Endothelial cell of umbilical vein (primary cell): ENCODE results near the gene LCN9. TPM values are rescaled to one million over a fixed set of nuclear protein-coding genes. Genes with fewer than 3 reads are reported as not detected.

ENCODE experiments used
- BruUV-seq: library from RNA; stranded (reverse); fragments of 400-500 nt; replicated peaks from 2 replicates; lab custom pipeline; 2021; lab: Mats Ljungman, UMichigan
- CTCF ChIA-PET: fragments of 300-600, 350-600 bp; sonication (Branson Sonifier 250); formaldehyde crosslinking; loops from one replicate; lab custom pipeline; 2021; ENCODE audit warnings: antibody characterized with exemption, inconsistent platforms; lab: Charles Lee
- POLR2A ChIA-PET: fragments of 300-600, 350-600 bp; sonication (Branson Sonifier 250); formaldehyde crosslinking; loops from one replicate; lab custom pipeline; 2021; ENCODE audit warnings: antibody characterized with exemption, inconsistent platforms; lab: Charles Lee
- DNase-seq: peaks from one replicate; pipeline ENCODE4 v3.0.0-alpha.2; 2011; ENCODE audit warnings: low read depth, low spot score
- FAIRE-seq: peaks from 2 replicates; lab custom pipeline; 2011; peaks lifted over from hg19 to GRCh38; lab: Jason Lieb, UNC
- H2AFZ ChIP-seq: 2 replicates; pipeline ENCODE4 v1.6.0; 2012; ENCODE audit warnings: low read depth, low read length, control low read depth, inconsistent platforms
- H3K27ac ChIP-seq: 2 replicates; pipeline ENCODE4 v1.5.1; 2011; ENCODE audit warnings: low read depth, mild to moderate bottlenecking, control low read depth, low read length, moderate library complexity; ENCODE audit not compliant: insufficient read depth
- H3K27me3 ChIP-seq, 2 experiments: 2 replicates each; pipeline versions ENCODE4 v1.6.0 to v1.6.1; 2011; ENCODE audit warnings: low read length in 2 of 2, mixed read lengths in 1 of 2; ENCODE audit not compliant: control insufficient read depth in 2 of 2, insufficient read depth in 2 of 2
- H3K36me3 ChIP-seq, 2 experiments: 2 replicates in 1 of 2; 3 replicates in 1 of 2; pipeline ENCODE4 v1.5.1; 2011; ENCODE audit warnings: low read length in 2 of 2, mild to moderate bottlenecking in 1 of 2, moderate library complexity in 1 of 2; ENCODE audit not compliant: control insufficient read depth in 2 of 2, insufficient read depth in 2 of 2; ENCODE audit errors: extremely low read depth in 1 of 2
- H3K4me1 ChIP-seq: 3 replicates; pipeline ENCODE4 v1.5.1; 2011; ENCODE audit warnings: mild to moderate bottlenecking, low read length; ENCODE audit not compliant: control insufficient read depth, insufficient read depth; ENCODE audit errors: extremely low read depth
- H3K4me2 ChIP-seq: 2 replicates; pipeline ENCODE4 v1.6.1; 2011; ENCODE audit warnings: low read length, control low read depth, mixed read lengths; ENCODE audit not compliant: insufficient read depth
- H3K4me3 ChIP-seq, 3 experiments: fragments of 200-600 bp in 1 of 3; sonication (generic), shearing (Covaris generic) in 1 of 3; replicated peaks in 1 of 3; 2 replicates each; pipeline ENCODE4 v1.5.1; 2011 to 2016; ENCODE audit warnings: control low read depth in 3 of 3, low read length in 3 of 3, mild to moderate bottlenecking in 2 of 3, inconsistent platforms in 1 of 3, low read depth in 1 of 3, moderate library complexity in 1 of 3; ENCODE audit not compliant: insufficient read depth in 1 of 3
- H3K79me2 ChIP-seq: 2 replicates; pipeline ENCODE4 v1.6.0; 2012; ENCODE audit warnings: low read length, inconsistent platforms; ENCODE audit not compliant: control insufficient read depth, insufficient read depth
- H3K9ac ChIP-seq: replicated peaks from 2 replicates; pipeline ENCODE3; 2011; ENCODE audit warnings: low read length, control low read depth; ENCODE audit not compliant: insufficient read depth; ENCODE audit errors: extremely low read depth
- H3K9me1 ChIP-seq: replicated peaks from 3 replicates; pipeline ENCODE4 v1.6.0; 2011; ENCODE audit warnings: mild to moderate bottlenecking, low read length; ENCODE audit not compliant: control insufficient read depth, insufficient read depth; ENCODE audit errors: extremely low read depth
- H3K9me3 ChIP-seq: replicated peaks from 2 replicates; pipeline ENCODE4 v1.5.1; 2012; ENCODE audit warnings: low read length, inconsistent platforms; ENCODE audit not compliant: control insufficient read depth, insufficient read depth
- H4K20me1 ChIP-seq: replicated peaks from 2 replicates; pipeline ENCODE3; 2011; ENCODE audit warnings: mild to moderate bottlenecking, low read length; ENCODE audit not compliant: control insufficient read depth, insufficient read depth; ENCODE audit errors: extremely low read depth
- CTCF ChIP-seq, 2 donors: IDR thresholded peaks; 1 replicate in 1 of 2; 2 replicates in 1 of 2; pipeline ENCODE4 v1.5.1; 2011; ENCODE audit warnings: low read length in 2 of 2, mild to moderate bottlenecking in 2 of 2, moderate library complexity in 2 of 2, control low read depth in 1 of 2, inconsistent platforms in 1 of 2, low read depth in 1 of 2; ENCODE audit not compliant: insufficient read depth in 1 of 2; ENCODE audit errors: extremely low read depth in 1 of 2
- EZH2 ChIP-seq: IDR thresholded peaks from 2 replicates; pipeline ENCODE4 v1.6.1; 2012; ENCODE audit warnings: borderline replicate concordance, low read depth, mild to moderate bottlenecking, moderate library complexity, low read length, inconsistent platforms; ENCODE audit not compliant: severe bottlenecking
- FOS ChIP-seq: IDR thresholded peaks from 2 replicates; pipeline ENCODE4 v1.6.1; 2011; ENCODE audit warnings: mild to moderate bottlenecking, low read length, moderate library complexity, borderline replicate concordance; ENCODE audit not compliant: insufficient read depth
- GATA2 ChIP-seq: IDR thresholded peaks from 2 replicates; pipeline ENCODE4 v1.7.0; 2011; ENCODE audit warnings: low read depth, mild to moderate bottlenecking, moderate library complexity, mixed read lengths, low read length; ENCODE audit not compliant: insufficient read length, insufficient read depth
- JUN ChIP-seq: IDR thresholded peaks from 2 replicates; pipeline ENCODE4 v1.6.1; 2011; ENCODE audit warnings: borderline replicate concordance, low read depth; ENCODE audit not compliant: insufficient read length, insufficient read depth
- MYC ChIP-seq: IDR thresholded peaks from one replicate; pipeline ENCODE4 v1.6.1; 2011; ENCODE audit warnings: mild to moderate bottlenecking, low read depth, low read length
- POLR2A ChIP-seq: IDR thresholded peaks from 2 replicates; pipeline ENCODE4 v1.6.1; 2012; ENCODE audit warnings: low read depth, mild to moderate bottlenecking, control low read depth, low read length
- POLR2AphosphoS5 ChIP-seq: IDR thresholded peaks from 2 replicates; pipeline ENCODE4 v1.6.1; 2012; ENCODE audit warnings: low read depth, mild to moderate bottlenecking, control low read depth, low read length, moderate library complexity; ENCODE audit not compliant: insufficient read depth
- dilution Hi-C: fragments of 300-500 bp; cut with MboI; formaldehyde crosslinking; loops from one replicate; pipeline ENCODE4 v1.15.0; 2019; ENCODE audit warnings: low sequenced_read_pairs; ENCODE audit not compliant: extremely low pct_ligation_motif_present
- intact Hi-C: fragments of 100-400 bp; cut with micrococcal nuclease; formaldehyde crosslinking; loops from one replicate; pipeline ENCODE4 v1.10.0; 2022
- polyA plus RNA-seq, 4 experiments: library from polyadenylated mRNA; depleted of rRNA in 3 of 4; stranded (reverse) in 3 of 4; unstranded in 1 of 4; fragments of >200 nt; gene quantifications; 2 replicates each; pipeline versions ENCODE4 v1.2.1 to v1.2.3, GENCODE V29; 2011 to 2012; ENCODE audit warnings: missing spikeins in 1 of 4
- total RNA-seq: library from RNA; stranded (reverse); gene quantifications from 2 replicates; pipeline ENCODE4 v1.2.3, GENCODE V29; 2021
- TF ChIP-seq, protein P1 (sequence below): IDR thresholded peaks from 2 replicates; pipeline ENCODE4 v1.6.1; 2011; ENCODE audit not compliant: insufficient read depth, insufficient read length

LCN9 gene
- total and polyA plus RNA-seq, 2 donors (not counting 3 experiments of a cell fraction or from before 2014, with no cell fraction given), result not detected

DNA sequence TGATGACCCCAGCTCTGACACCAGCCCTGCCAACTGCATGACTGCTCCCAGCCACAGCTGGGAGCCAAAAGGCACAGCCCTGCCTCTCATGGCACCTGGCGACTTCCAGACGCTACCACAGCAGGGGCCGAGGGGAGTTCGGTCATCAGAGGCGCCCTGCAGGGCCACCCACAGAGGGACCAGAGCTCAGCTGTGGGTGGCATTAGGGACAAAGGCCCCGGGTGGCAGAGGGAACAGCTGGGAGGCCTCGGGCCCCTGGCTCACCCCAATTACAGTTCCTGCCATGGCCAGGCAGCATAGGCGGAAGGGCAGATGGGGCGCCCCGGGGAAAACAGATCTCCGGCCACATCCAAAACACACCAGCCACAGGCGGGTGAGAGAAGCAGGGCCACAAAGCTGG lies 32.5 kb downstream of the LCN9 start:
- TF ChIP-seq CTCF (IDR thresholded peaks at IDR 0.05; ENCODE audit: extremely low read depth in 1 of 2, insufficient read depth in 1 of 2, low read depth in 1 of 2, low read length in 2 of 2), result no peak
- TF ChIP-seq POLR2A, result no peak
- TF ChIP-seq MYC, result no peak
- TF ChIP-seq POLR2AphosphoS5, result no peak
- no peak for TF ChIP-seq GATA2
- TF ChIP-seq EZH2, result no peak
- no peak for TF ChIP-seq JUN
- TF ChIP-seq, protein P1, sequence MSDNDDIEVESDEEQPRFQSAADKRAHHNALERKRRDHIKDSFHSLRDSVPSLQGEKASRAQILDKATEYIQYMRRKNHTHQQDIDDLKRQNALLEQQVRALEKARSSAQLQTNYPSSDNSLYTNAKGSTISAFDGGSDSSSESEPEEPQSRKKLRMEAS, result no peak
- no peak for TF ChIP-seq FOS
- Histone ChIP-seq H3K4me1 (no peaks in the 10 kb centered on the region), H3K9me1 (no peaks in the 10 kb centered on the region), H3K4me3 (no peak overlapping the region), H3K79me2 (no peaks in the 10 kb centered on the region), H3K9ac (no peak overlapping the region), H3K9me3 (no peaks in the 10 kb centered on the region), H3K27ac (no peak overlapping the region), H4K20me1 (no peaks in the 10 kb centered on the region), H3K27me3 (no peaks in the 10 kb centered on the region), H2AFZ (no peak overlapping the region), H3K4me2 (no peak overlapping the region), H3K36me3 (no peaks in the 10 kb centered on the region)
- CTCF ChIA-PET, result interaction anchor here (0.7 to 1.6 kb wide), 3 partner anchors 8 to 35 kb away, joined by 3 to 5 read pairs (median 3); no protein-coding TSS in a partner anchor
- intact Hi-C loops, result no loop called here
- POLR2A ChIA-PET, result no interaction called here
- no peak for DNase-seq
- FAIRE-seq, result no peak
- no TSS peak for BruUV-seq
- dilution Hi-C loops, result no loop called here
